Neural crest cell (in vitro differentiated cells): ENCODE measurements around the gene RSPH10B. TPM values are rescaled to one million over a fixed set of nuclear protein-coding genes. Genes with fewer than 3 reads are reported as not detected.
"Not testable (repeated sequence)": the region's sequence is repeated elsewhere in the genome, so short reads cannot be mapped to it uniquely, and the experiment has no call there.

Experiments
- DNase-seq: peaks from one replicate; pipeline ENCODE4 v3.0.0; 2021; ENCODE audit warnings: low read depth, mixed read lengths, low spot score
- H3K27ac Mint-ChIP-seq: one replicate; pipeline ENCODE4 v1.8.0; 2021; ENCODE audit warnings: mild to moderate bottlenecking, mixed read lengths; ENCODE audit not compliant: unreplicated experiment
- H3K27me3 Mint-ChIP-seq: 2 replicates; pipeline ENCODE4 v1.8.0; 2021; ENCODE audit warnings: low read depth, mild to moderate bottlenecking, mixed read lengths
- H3K36me3 Mint-ChIP-seq: 2 replicates; pipeline ENCODE4 v1.8.0; 2021; ENCODE audit warnings: low read depth, mild to moderate bottlenecking, mixed read lengths
- H3K4me1 Mint-ChIP-seq: 2 replicates; pipeline ENCODE4 v1.8.0; 2021; ENCODE audit warnings: mixed read lengths
- H3K4me3 Mint-ChIP-seq: one replicate; pipeline ENCODE4 v1.8.0; 2021; ENCODE audit warnings: mild to moderate bottlenecking, mixed read lengths
- H3K9me3 Mint-ChIP-seq: 2 replicates; pipeline ENCODE4 v1.8.0; 2021; ENCODE audit warnings: mixed read lengths
- CTCF ChIP-seq: fragments of 200-600 bp; sonication (generic); conservative IDR thresholded peaks from 2 replicates; pipeline ENCODE4 v1.5.0; 2021; ENCODE audit warnings: antibody characterized with exemption, mild to moderate bottlenecking
- total RNA-seq: library from RNA; stranded (reverse); gene quantifications from 2 replicates; pipeline ENCODE4 v1.2.1, GENCODE V29; 2021

RSPH10B gene
- total RNA-seq, 1 donor from 2014 or later, result 0.07 TPM

- Mint-ChIP-seq H3K4me3 (no peak overlapping the region), H3K4me1 (no peaks in the 10 kb centered on the region), H3K27ac (no peak overlapping the region), H3K36me3 (no peaks in the 10 kb centered on the region), H3K27me3 (peaks cover 5% of the 10 kb centered on the region), H3K9me3 (no peaks in the 10 kb centered on the region)
- no peak for TF ChIP-seq CTCF
- no peak for DNase-seq
Observed at GRCh38 chr7:5892498-5892897, 78.0 kb downstream of the RSPH10B start.

- not testable (repeated sequence) for H3K27me3 Mint-ChIP-seq, H3K9me3 Mint-ChIP-seq, H3K4me3 Mint-ChIP-seq, H3K4me1 Mint-ChIP-seq, H3K36me3 Mint-ChIP-seq, H3K27ac Mint-ChIP-seq, DNase-seq
Observed at GRCh38 chr7:5890244-5890643, 80.2 kb downstream of the RSPH10B start.

- not testable (repeated sequence) for H3K4me1 Mint-ChIP-seq, H3K4me3 Mint-ChIP-seq, H3K27me3 Mint-ChIP-seq, DNase-seq, H3K36me3 Mint-ChIP-seq, H3K9me3 Mint-ChIP-seq, H3K27ac Mint-ChIP-seq
Observed at GRCh38 chr7:5888021-5888420, 82.5 kb downstream of the RSPH10B start.

GRCh38 chr7:5884431-5884830 lies 86.1 kb downstream of the RSPH10B start:
- H3K27ac Mint-ChIP-seq, H3K36me3 Mint-ChIP-seq, H3K4me3 Mint-ChIP-seq, H3K27me3 Mint-ChIP-seq, H3K4me1 Mint-ChIP-seq, H3K9me3 Mint-ChIP-seq, DNase-seq: not testable (repeated sequence)

- not testable (repeated sequence) for H3K27me3 Mint-ChIP-seq, DNase-seq, H3K4me1 Mint-ChIP-seq, H3K36me3 Mint-ChIP-seq, H3K4me3 Mint-ChIP-seq, H3K9me3 Mint-ChIP-seq, H3K27ac Mint-ChIP-seq
Observed at GRCh38 chr7:5880106-5880505, 90.4 kb downstream of the RSPH10B start.

DNA sequence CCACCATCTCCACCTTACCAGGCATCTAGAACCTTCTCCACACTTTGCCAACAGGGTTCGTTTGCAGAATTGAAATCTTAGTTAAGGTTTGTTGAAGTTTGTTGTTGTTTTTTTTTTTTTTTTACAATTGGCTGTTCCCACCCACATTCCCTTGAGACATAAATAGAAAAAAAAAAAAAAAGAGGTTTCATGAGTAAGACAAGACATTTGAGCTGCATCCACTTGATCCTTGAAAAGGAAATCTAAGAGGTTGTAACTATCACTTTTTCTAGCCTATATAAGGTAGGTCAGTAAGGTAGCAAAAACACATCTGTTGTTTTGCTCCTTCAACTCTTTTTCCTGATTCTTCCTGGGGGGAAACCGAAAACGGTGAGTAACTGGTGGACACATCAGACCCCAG lies 90.9 kb downstream of the RSPH10B start:
- not testable (repeated sequence) for H3K4me1 Mint-ChIP-seq, H3K27me3 Mint-ChIP-seq, H3K9me3 Mint-ChIP-seq, H3K36me3 Mint-ChIP-seq, H3K27ac Mint-ChIP-seq, H3K4me3 Mint-ChIP-seq, DNase-seq

Other genes starting within 250 kb of the RSPH10B start
- 36.4 and 38.9 TPM in 2 replicates for gene RNF216, start 189.0 kb downstream of the RSPH10B start, total RNA-seq
- not detected in 2 replicates for gene OCM, start 89.9 kb downstream of the RSPH10B start, total RNA-seq
- 86.4 and 88.7 TPM in 2 replicates for gene CCZ1, start 72.0 kb downstream of the RSPH10B start, total RNA-seq
- gene PMS2, start 38.4 kb upstream of the RSPH10B start, total RNA-seq, result 20.3 and 21.4 TPM in 2 replicates
- gene AIMP2, start 38.6 kb upstream of the RSPH10B start, total RNA-seq, result 44.4 and 47.6 TPM in 2 replicates
- gene ANKRD61, start 60.7 kb upstream of the RSPH10B start, total RNA-seq, result 0.70 and 0.80 TPM in 2 replicates
- 107 TPM in 2 replicates for gene EIF2AK1, start 88.5 kb upstream of the RSPH10B start, total RNA-seq
- 23.2 and 24.7 TPM in 2 replicates for gene USP42, start 134.3 kb upstream of the RSPH10B start, total RNA-seq